Adrenal gland (tissue), 12 donors: ENCODE data around the gene LETMD1. TPM values are rescaled to one million over a fixed set of nuclear protein-coding genes. Genes with fewer than 3 reads are reported as not detected.

Experiments used
- DNase-seq, 7 donors: peaks; one replicate each; pipeline ENCODE4 v3.0.0-alpha.2; 2019 to 2020
- H3K27ac ChIP-seq, 5 donors: fragments of 200-600 bp; sonication (generic) in 4 of 5; 1 replicate in 3 of 5; 2 replicates in 2 of 5; pipeline versions ENCODE4 v1.5.1 to v1.8.0; 2016 to 2020; ENCODE audit warnings: mild to moderate bottlenecking in 1 of 5
- H3K27me3 ChIP-seq: fragments of 200-600 bp; 2 replicates; pipeline ENCODE4 v1.8.0; 2021
- H3K36me3 ChIP-seq, 2 donors: fragments of 200-600 bp; replicated peaks in 1 of 2; 1 replicate in 1 of 2; 2 replicates in 1 of 2; pipeline versions ENCODE4 v1.5.1 to v1.8.0; 2018 to 2022
- H3K4me1 ChIP-seq, 2 donors: fragments of 200-600 bp; replicated peaks in 1 of 2; 1 replicate in 1 of 2; 2 replicates in 1 of 2; pipeline versions ENCODE4 v1.5.1 to v1.8.0; 2018 to 2021
- H3K4me3 ChIP-seq, 4 donors: fragments of 200-600 bp; sonication (generic) in 3 of 4; one replicate each; pipeline ENCODE4 v1.5.1; 2016 to 2018
- H3K9me3 ChIP-seq, 3 donors: fragments of 200-600 bp; sonication (generic) in 1 of 3; replicated peaks in 1 of 3; 1 replicate in 2 of 3; 2 replicates in 1 of 3; pipeline versions ENCODE4 v1.5.1 to v1.8.0; 2016 to 2021
- CTCF ChIP-seq, 6 experiments: fragments of 450-650 bp in 4 of 6; fragments of 200-600 bp in 2 of 6; sonication (generic) in 1 of 6; IDR thresholded peaks; 1 replicate in 5 of 6; 2 replicates in 1 of 6; pipeline versions ENCODE4 v1.5.1 to v1.8.0; 2016 to 2021; ENCODE audit warnings: antibody characterized with exemption in 6 of 6, mild to moderate bottlenecking in 2 of 6, moderate library complexity in 1 of 6
- POLR2A ChIP-seq, 2 donors: fragments of 450-650 bp; IDR thresholded peaks; one replicate each; pipeline ENCODE4 v1.6.1; 2017; ENCODE audit warnings: antibody characterized with exemption in 2 of 2, mild to moderate bottlenecking in 2 of 2, moderate library complexity in 1 of 2
- WGBS, 4 donors: extraction: QIAGEN DNeasy Blood & Tissue Kit in 2 of 4; methylation state at CpG; one replicate each; pipeline versions ENCODE4 v1.1.5 to v1.1.7; 2013 to 2017; 5-methylcytosine and 5-hydroxymethylcytosine counted together
- intact Hi-C, 2 donors: fragments of 100-400 bp; cut with DNase I; formaldehyde crosslinking; loops; one replicate each; pipeline versions ENCODE4 v1.14.1 to v1.15.0; 2022 to 2023
- polyA plus RNA-seq, 3 donors: library from polyadenylated mRNA; stranded (reverse); fragments of 200-250 nt in 2 of 3; fragments of 350-450 nt in 1 of 3; fragmentation: Illumina TruSeq in 1 of 3; extraction: RNeasy Lipid Tissue Mini Kit (QIAGEN cat#74804) in 1 of 3; gene quantifications; one replicate each; pipeline ENCODE4 v1.2.3, GENCODE V29; 2013 to 2014
- total RNA-seq, 9 donors: library from RNA; depleted of rRNA in 4 of 9; stranded (reverse); fragments of >200 nt in 4 of 9; fragments of 120-200 nt in 1 of 9; fragmentation: NEBNext Ultra II Directional in 1 of 9; extraction: Animal tissue kit (Norgen Biotek cat#: 25700) in 1 of 9; gene quantifications; one replicate each; pipeline versions ENCODE4 v1.1.0 to v1.2.4, GENCODE V29; 2013 to 2023
- donor health status: healthy with polysubstance abuse.
- donor health status: Bipolar disorder and iron deficiency.
- donor health status: DM: yes; HTN: yes; CAD: no.
- donor health status: DM: no; HTN: no; CAD: no.
- donor health status: DM: no; HTN: no; CAD: no.
- donor health status: DM: yes; HTN: yes; CAD: no.

LETMD1 gene
- total and polyA plus RNA-seq, 12 donors, result 37.7 to 122 (median 73.2) TPM

GRCh38 chr12:51085757-51086156, 37.6 kb downstream of the LETMD1 start:
- intact Hi-C loops, result loop anchor here in 1 of 2 donors (5.0 kb wide), 1 partner anchor 33 kb away; no protein-coding TSS in a partner anchor
- H3K36me3 ChIP-seq, result peaks cover 0 to 5% of the 10 kb centered on the region in 2 donors
- peaks cover 0 to 15% of the 10 kb centered on the region in 2 donors for H3K4me1 ChIP-seq
- TF ChIP-seq POLR2A (IDR thresholded peaks at IDR 0.05) (no peak), CTCF (IDR thresholded peaks at IDR 0.05) (no peak)
- no peak overlapping the region for H3K4me3 ChIP-seq
- no peak for DNase-seq
- no peaks in the 10 kb centered on the region for H3K9me3 ChIP-seq
- no peak overlapping the region for H3K27ac ChIP-seq
- H3K27me3 ChIP-seq, result no peaks in the 10 kb centered on the region
- 68 to 84% (median 76%) methylated on average over 3 of the region's 3 CpGs for WGBS, 4 donors

- no peak overlapping the region for H3K27ac ChIP-seq
- H3K36me3 ChIP-seq, result peaks cover 0 to 5% of the 10 kb centered on the region in 2 donors
- TF ChIP-seq POLR2A (IDR thresholded peaks at IDR 0.05) (no peak), CTCF (IDR thresholded peaks at IDR 0.05) (no peak)
- DNase-seq, result no peak
- H3K9me3 ChIP-seq, result no peaks in the 10 kb centered on the region
- no peak overlapping the region for H3K4me3 ChIP-seq
- intact Hi-C loops, result loop anchor here in 1 of 2 donors (5.0 kb wide), 1 partner anchor 35 kb away; no protein-coding TSS in a partner anchor
- H3K27me3 ChIP-seq, result no peaks in the 10 kb centered on the region
- WGBS, 4 donors, result 81 to 93% (median 88%) methylated on average over 10 of the region's 10 CpGs
- H3K4me1 ChIP-seq, result peaks cover 0 to 5% of the 10 kb centered on the region in 2 donors
These were observed 38.8 kb downstream of the LETMD1 start for GRCh38 chr12:51086933-51087332.

- 92 to 97% (median 92%) methylated on average over 3 of the region's 3 CpGs for WGBS, 4 donors
These were observed 39.7 kb downstream of the LETMD1 start for GRCh38 chr12:51087818-51088217.

GRCh38 chr12:51090705-51091229, 42.6 kb downstream of the LETMD1 start:
- no peak for DNase-seq
- intact Hi-C loops, result no loop called here
- WGBS, 4 donors, result 93 to 96% (median 95%) methylated on average over 10 of the region's 10 CpGs
- TF ChIP-seq CTCF (IDR thresholded peaks at IDR 0.05), result no peak
- TF ChIP-seq POLR2A (IDR thresholded peaks at IDR 0.05), result no peak
- Histone ChIP-seq H3K4me1 (no peaks in the 10 kb centered on the region), H3K36me3 (peaks cover 0 to 31% of the 10 kb centered on the region in 2 donors), H3K27me3 (no peaks in the 10 kb centered on the region), H3K4me3 (no peak overlapping the region), H3K27ac (no peak overlapping the region), H3K9me3 (no peaks in the 10 kb centered on the region)

More at GRCh38 chr12:51087818-51088217, 39.7 kb downstream of the LETMD1 start:
- Histone ChIP-seq H3K4me1 (no peaks in the 10 kb centered on the region), H3K36me3 (peaks cover 0 to 5% of the 10 kb centered on the region in 2 donors), H3K27me3 (no peaks in the 10 kb centered on the region), H3K27ac (no peak overlapping the region), H3K9me3 (no peaks in the 10 kb centered on the region), H3K4me3 (no peak overlapping the region)
- no peak for DNase-seq
- intact Hi-C loops, result loop anchor here in 1 of 2 donors (5.0 kb wide), 1 partner anchor 36 kb away; no protein-coding TSS in a partner anchor
- TF ChIP-seq CTCF (IDR thresholded peaks at IDR 0.05), result no peak
- TF ChIP-seq POLR2A (IDR thresholded peaks at IDR 0.05), result no peak
